Adrenal gland (tissue), 5 donors: Measurements from ENCODE around the gene ANGPT4.

Experiments used
- CTCF ChIP-seq, 6 experiments: fragments of 450-650 bp in 4 of 6; fragments of 200-600 bp in 2 of 6; sonication (generic) in 1 of 6; IDR thresholded peaks; 1 replicate in 5 of 6; 2 replicates in 1 of 6; pipeline versions ENCODE4 v1.5.1 to v1.8.0; 2016 to 2021; ENCODE audit warnings: antibody characterized with exemption in 6 of 6, mild to moderate bottlenecking in 2 of 6, moderate library complexity in 1 of 6
- POLR2A ChIP-seq, 2 donors: fragments of 450-650 bp; IDR thresholded peaks; one replicate each; pipeline ENCODE4 v1.6.1; 2017; ENCODE audit warnings: antibody characterized with exemption in 2 of 2, mild to moderate bottlenecking in 2 of 2, moderate library complexity in 1 of 2
- donor health status: DM: no; HTN: no; CAD: no.

- TF ChIP-seq CTCF (IDR thresholded peaks at IDR 0.05): no peak
- no peak for TF ChIP-seq POLR2A (IDR thresholded peaks at IDR 0.05)
Observed at GRCh38 chr20:887137-887536, 29.0 kb downstream of the ANGPT4 start.
